SU-DHL-6 (cell line): ENCODE results near the gene GLI2.

Source experiments
- H2AFZ ChIP-seq: fragments of 200-600 bp; sonication (generic); 2 replicates; pipeline ENCODE4 v1.6.1; 2014; ENCODE audit warnings: low read depth, mild to moderate bottlenecking, moderate library complexity, mixed read lengths, antibody characterized with exemption, low read length; ENCODE audit not compliant: severe bottlenecking
- H3F3A ChIP-seq: fragments of 200-600 bp; shearing (Covaris generic); 2 replicates; pipeline ENCODE4 v1.6.0; 2016; ENCODE audit warnings: antibody characterized with exemption, mild to moderate bottlenecking; ENCODE audit not compliant: insufficient read depth
- H3K27ac ChIP-seq: fragments of 200-600 bp; sonication (generic); 2 replicates; pipeline ENCODE4 v1.5.1; 2016; ENCODE audit warnings: low read depth, mild to moderate bottlenecking, low read length, moderate library complexity, mixed read lengths
- H3K27me3 ChIP-seq: fragments of 200-600 bp; sonication (generic), shearing (Covaris generic); 2 replicates; pipeline ENCODE4 v1.6.0; 2014; ENCODE audit warnings: mild to moderate bottlenecking, low read length
- H3K36me3 ChIP-seq: fragments of 200-600 bp; sonication (generic); 2 replicates; pipeline ENCODE4 v1.6.1; 2014; ENCODE audit warnings: mild to moderate bottlenecking, low read length, mixed read lengths
- H3K4me2 ChIP-seq: fragments of 300-600, 200-600 bp; shearing (Covaris generic), sonication (generic); 2 replicates; pipeline ENCODE4 v1.6.0; 2014; ENCODE audit warnings: low read length, low read depth, mild to moderate bottlenecking; ENCODE audit not compliant: poor library complexity, severe bottlenecking
- H3K4me3 ChIP-seq: fragments of 200-600 bp; sonication (generic); 2 replicates; pipeline ENCODE4 v1.5.1; 2014; ENCODE audit warnings: antibody characterized with exemption, low read length, mild to moderate bottlenecking, mixed read lengths; ENCODE audit not compliant: insufficient read depth, poor library complexity, severe bottlenecking
- H3K79me2 ChIP-seq: fragments of 200-600 bp; sonication (generic); 2 replicates; pipeline ENCODE4 v1.6.1; 2014; ENCODE audit warnings: mild to moderate bottlenecking, low read length, moderate library complexity; ENCODE audit not compliant: insufficient read depth
- H3K9ac ChIP-seq: fragments of 200-600 bp; sonication (generic); 2 replicates; pipeline ENCODE4 v1.7.0; 2014; ENCODE audit warnings: mild to moderate bottlenecking, low read length
- H3K9me2 ChIP-seq: fragments of 200-600 bp; sonication (generic); replicated peaks from 2 replicates; pipeline ENCODE4 v1.6.1; 2014; ENCODE audit warnings: low read length; ENCODE audit not compliant: insufficient read depth
- H3K9me3 ChIP-seq: fragments of 200-600 bp; sonication (generic); 2 replicates; pipeline ENCODE4 v1.6.1; 2014; ENCODE audit warnings: low read length, mixed read lengths; ENCODE audit not compliant: insufficient read depth
- H4K20me1 ChIP-seq: fragments of 200-600 bp; sonication (generic); 2 replicates; pipeline ENCODE4 v1.6.1; 2014; ENCODE audit warnings: low read depth, mild to moderate bottlenecking, antibody characterized with exemption, low read length, moderate library complexity, mixed read lengths
- CTCF ChIP-seq: fragments of 200-600 bp; sonication (generic); IDR thresholded peaks from one replicate; pipeline ENCODE4 v1.5.1; 2017; ENCODE audit warnings: antibody characterized with exemption, mild to moderate bottlenecking, low read length, moderate library complexity; ENCODE audit not compliant: insufficient read depth, poor library complexity, severe bottlenecking
- EZH2phosphoT487 ChIP-seq: fragments of 200-600 bp; sonication (generic), shearing (Covaris generic); conservative IDR thresholded peaks from 2 replicates; pipeline ENCODE4 v1.6.1; 2018; ENCODE audit warnings: mild to moderate bottlenecking, antibody characterized with exemption, low read length, moderate library complexity, mixed read lengths

GLI2 gene

GRCh38 chr2:120710256-120710655 is 25.4 kb upstream of the GLI2 start:
- Histone ChIP-seq H3K4me3 (no peak overlapping the region), H2AFZ (no peak overlapping the region), H3K9ac (no peak overlapping the region), H4K20me1 (no peaks in the 10 kb centered on the region), H3K79me2 (no peaks in the 10 kb centered on the region), H3K27ac (no peak overlapping the region), H3K36me3 (no peaks in the 10 kb centered on the region), H3K4me2 (no peak overlapping the region), H3K9me2 (no peaks in the 10 kb centered on the region), H3K27me3 (no peaks in the 10 kb centered on the region), H3F3A (no peaks in the 10 kb centered on the region), H3K9me3 (no peaks in the 10 kb centered on the region)
- TF ChIP-seq EZH2phosphoT487 (no peak), CTCF (no peak)

- Histone ChIP-seq H3K9me2 (no peaks in the 10 kb centered on the region), H3K79me2 (no peaks in the 10 kb centered on the region), H3K4me3 (no peak overlapping the region), H3K36me3 (no peaks in the 10 kb centered on the region), H3K9me3 (no peaks in the 10 kb centered on the region), H3K27me3 (no peaks in the 10 kb centered on the region), H3K9ac (no peak overlapping the region), H3K27ac (no peak overlapping the region), H4K20me1 (no peaks in the 10 kb centered on the region), H3F3A (no peaks in the 10 kb centered on the region), H3K4me2 (no peak overlapping the region), H2AFZ (no peak overlapping the region)
- no peak for TF ChIP-seq EZH2phosphoT487
- no peak for TF ChIP-seq CTCF
Measured at GRCh38 chr2:120711694-120712093, 24.0 kb upstream of the GLI2 start.

GRCh38 chr2:120712180-120712681 is 23.4 kb upstream of the GLI2 start:
- Histone ChIP-seq H3F3A (no peaks in the 10 kb centered on the region), H3K9me2 (no peaks in the 10 kb centered on the region), H3K9me3 (no peaks in the 10 kb centered on the region), H3K4me3 (no peak overlapping the region), H3K36me3 (no peaks in the 10 kb centered on the region), H4K20me1 (no peaks in the 10 kb centered on the region), H3K27ac (no peak overlapping the region), H2AFZ (no peak overlapping the region), H3K9ac (no peak overlapping the region), H3K27me3 (no peaks in the 10 kb centered on the region), H3K79me2 (no peaks in the 10 kb centered on the region), H3K4me2 (no peak overlapping the region)
- no peak for TF ChIP-seq EZH2phosphoT487
- TF ChIP-seq CTCF, result no peak
